Hepatocyte (in vitro differentiated cells): ENCODE measurements around the gene SOCS3. TPM values are rescaled to one million over a fixed set of nuclear protein-coding genes. Genes with fewer than 3 reads are reported as not detected.
A peak's percentile ranks its signal among the peaks of the same experiment; 100 is the strongest.

Experiments used
- DNase-seq: peaks from one replicate; pipeline ENCODE4 v3.0.0-alpha.2; 2016; ENCODE audit warnings: low spot score
- H2AFZ ChIP-seq: fragments of 200-600 bp; sonication (generic); 2 replicates; pipeline ENCODE4 v1.6.0; 2016; ENCODE audit warnings: antibody characterized with exemption, mild to moderate bottlenecking
- H3K27ac ChIP-seq: fragments of 200-600 bp; sonication (generic); 2 replicates; pipeline ENCODE4 v1.5.1; 2016; ENCODE audit warnings: mild to moderate bottlenecking
- H3K27me3 ChIP-seq: fragments of 200-600 bp; sonication (generic); 2 replicates; pipeline ENCODE4 v1.6.1; 2016
- H3K36me3 ChIP-seq: fragments of 200-600 bp; sonication (generic); replicated peaks from 2 replicates; pipeline ENCODE4 v1.5.1; 2016; ENCODE audit warnings: low read depth; ENCODE audit not compliant: insufficient read depth
- H3K4me1 ChIP-seq: fragments of 200-600 bp; sonication (generic); 2 replicates; pipeline ENCODE4 v1.5.1; 2016; ENCODE audit warnings: mild to moderate bottlenecking, moderate library complexity; ENCODE audit not compliant: insufficient read depth
- H3K4me2 ChIP-seq: fragments of 200-600 bp; sonication (generic); 2 replicates; pipeline ENCODE4 v1.6.0; 2016
- H3K4me3 ChIP-seq: fragments of 200-600 bp; sonication (generic); 2 replicates; pipeline ENCODE4 v1.5.1; 2016; ENCODE audit warnings: mild to moderate bottlenecking
- H3K79me2 ChIP-seq: fragments of 200-600 bp; sonication (generic); 2 replicates; pipeline ENCODE4 v1.6.0; 2017; ENCODE audit warnings: mild to moderate bottlenecking
- H3K9me2 ChIP-seq: fragments of 200-600 bp; sonication (generic); replicated peaks from 2 replicates; pipeline ENCODE4 v1.6.0; 2017; ENCODE audit warnings: mild to moderate bottlenecking; ENCODE audit not compliant: insufficient read depth
- H3K9me3 ChIP-seq: fragments of 200-600 bp; sonication (generic); 2 replicates; pipeline ENCODE4 v1.5.1; 2016; ENCODE audit warnings: low read depth, mild to moderate bottlenecking
- H4K20me1 ChIP-seq: fragments of 200-600 bp; sonication (generic); 2 replicates; pipeline ENCODE4 v1.6.0; 2016; ENCODE audit warnings: mild to moderate bottlenecking; ENCODE audit not compliant: insufficient read depth, poor library complexity, severe bottlenecking
- EZH2 ChIP-seq: fragments of 200-600 bp; sonication (generic); IDR thresholded peaks from 2 replicates; pipeline ENCODE4 v1.6.1; 2016; ENCODE audit warnings: antibody characterized with exemption, mild to moderate bottlenecking, borderline replicate concordance
- EZH2phosphoT487 ChIP-seq: fragments of 200-600 bp; sonication (generic); IDR thresholded peaks from one replicate; pipeline ENCODE4 v1.6.1; 2018; ENCODE audit warnings: antibody characterized with exemption, mild to moderate bottlenecking, low read depth, moderate library complexity; ENCODE audit not compliant: unreplicated experiment, severe bottlenecking
- WGBS: methylation state at CpG from one replicate; pipeline ENCODE4 v1.1.6; 2016; ENCODE audit warnings: low lambda C conversion rate; ENCODE audit errors: missing lambda C conversion rate; 5-methylcytosine and 5-hydroxymethylcytosine counted together
- polyA plus RNA-seq: library from polyadenylated mRNA; unstranded; fragments of >200 nt; fragmentation: Nextera tagmentation; extraction: Ambion mirVana; gene quantifications from 2 replicates; pipeline ENCODE4 v1.2.1, GENCODE V29; 2016
- total RNA-seq: library from RNA; depleted of rRNA; stranded (reverse); fragments of >200 nt; gene quantifications from 2 replicates; pipeline ENCODE4 v1.2.3, GENCODE V29; 2014
- TF ChIP-seq, protein P1 (sequence below): fragments of 200-600 bp; sonication (generic); IDR thresholded peaks from 2 replicates; pipeline ENCODE4 v1.5.1; 2016; ENCODE audit warnings: antibody characterized with exemption, mild to moderate bottlenecking; ENCODE audit not compliant: poor library complexity

The SOCS3 gene
- total and polyA plus RNA-seq, 2 experiments from 2014 or later, result 172 to 181 TPM

DNA sequence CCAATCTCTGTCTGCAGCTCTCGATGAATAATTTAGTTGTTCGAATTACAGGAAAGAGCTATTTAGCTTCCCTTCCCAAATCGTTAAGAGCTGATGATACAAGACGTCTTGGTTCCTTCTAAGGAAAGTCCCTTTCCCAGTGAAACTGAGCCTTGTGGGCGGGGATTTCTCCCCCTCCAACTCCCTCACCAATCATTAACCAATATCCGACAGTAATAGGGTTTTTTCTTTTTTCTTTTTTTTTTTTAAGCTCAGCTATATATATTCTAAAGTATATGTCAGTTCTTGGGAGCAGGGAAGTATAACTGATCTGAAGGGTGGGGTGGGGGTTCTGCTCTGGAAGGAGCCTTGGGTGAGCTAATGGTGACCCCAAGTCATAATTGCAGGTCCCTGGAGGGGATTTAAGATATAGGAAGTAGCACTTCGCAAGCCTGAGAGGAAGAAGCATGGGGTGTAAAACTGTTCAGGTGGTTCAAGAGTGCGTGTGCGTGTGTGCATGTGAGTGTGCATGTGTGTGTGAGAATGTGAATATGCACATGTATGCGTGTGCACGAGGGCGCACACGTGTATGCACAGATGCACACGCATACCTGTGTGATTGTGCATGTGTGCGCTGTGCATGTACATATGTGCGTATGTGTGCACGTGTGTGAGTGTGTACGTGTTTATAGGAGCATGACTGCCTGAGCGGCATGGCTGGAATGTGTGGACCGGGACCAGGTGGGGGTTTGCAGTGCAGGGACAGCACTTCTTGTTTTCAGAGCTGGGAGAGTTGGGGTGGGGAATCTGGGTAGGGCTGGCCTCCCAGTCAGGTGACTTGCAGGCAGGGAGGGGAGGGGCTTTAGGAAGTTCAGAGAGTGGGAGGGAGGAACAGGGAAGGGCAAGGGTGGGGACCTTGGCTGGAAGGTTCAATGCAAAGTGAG, 42.7 kb downstream of the SOCS3 start:
- Histone ChIP-seq H3K4me3 (no peak overlapping the region), H3K4me2 (peak overlapping the region; percentile 92)

DNA sequence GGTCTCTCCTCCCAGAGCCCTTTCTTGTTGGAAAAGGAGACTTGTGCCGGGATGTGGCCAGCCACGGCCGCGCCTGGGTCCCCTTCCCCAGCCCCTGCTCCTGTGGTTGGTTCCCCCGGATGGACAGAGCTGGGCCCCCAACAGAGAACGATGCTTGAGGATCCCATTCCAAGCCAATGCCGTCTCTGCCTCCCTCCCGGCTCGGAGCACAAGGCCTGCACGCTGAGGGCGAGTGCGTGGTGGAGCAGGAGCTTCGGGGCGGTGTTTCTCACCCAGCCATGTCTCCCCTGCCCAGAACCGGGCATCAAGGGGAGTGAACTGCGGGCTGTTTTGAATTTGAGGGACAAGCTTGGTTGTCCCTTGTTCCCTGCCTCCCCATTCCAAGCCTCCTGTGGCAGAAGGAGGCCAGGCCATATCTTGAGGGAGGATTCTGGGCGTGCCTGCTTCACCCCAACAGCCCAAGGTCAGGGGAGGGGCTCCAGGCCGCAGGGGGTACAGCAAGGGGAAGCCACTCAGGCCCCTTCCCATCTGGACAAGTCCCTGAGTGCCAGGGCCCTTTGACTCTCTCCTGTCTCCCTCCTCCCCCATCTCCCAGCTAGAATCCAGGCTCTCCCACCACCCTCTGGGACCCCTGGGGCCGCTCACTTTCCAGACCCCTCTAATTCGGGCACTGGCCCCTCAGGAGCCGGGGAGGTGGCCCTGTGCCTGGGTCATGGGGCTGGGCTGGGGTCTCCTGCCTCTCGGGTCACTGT, 43.6 kb downstream of the SOCS3 start:
- Histone ChIP-seq H2AFZ (peak overlapping the region; percentile 57), H3K4me2 (peak overlapping the region; percentile 92), H4K20me1 (no peaks in the 10 kb centered on the region), H3K27ac (peak overlapping the region; percentile 98), H3K4me1 (peaks cover 36% of the 10 kb centered on the region), H3K27me3 (no peaks in the 10 kb centered on the region), H3K79me2 (no peaks in the 10 kb centered on the region), H3K9me3 (no peaks in the 10 kb centered on the region), H3K9me2 (no peaks in the 10 kb centered on the region), H3K4me3 (no peak overlapping the region), H3K36me3 (no peaks in the 10 kb centered on the region)
- no peak for TF ChIP-seq EZH2
- DNase-seq, result no peak
- 56% methylated on average over 22 of the region's 22 CpGs for WGBS

More for the DNA sequence above, 42.7 kb downstream of the SOCS3 start:
- TF ChIP-seq, protein P1, sequence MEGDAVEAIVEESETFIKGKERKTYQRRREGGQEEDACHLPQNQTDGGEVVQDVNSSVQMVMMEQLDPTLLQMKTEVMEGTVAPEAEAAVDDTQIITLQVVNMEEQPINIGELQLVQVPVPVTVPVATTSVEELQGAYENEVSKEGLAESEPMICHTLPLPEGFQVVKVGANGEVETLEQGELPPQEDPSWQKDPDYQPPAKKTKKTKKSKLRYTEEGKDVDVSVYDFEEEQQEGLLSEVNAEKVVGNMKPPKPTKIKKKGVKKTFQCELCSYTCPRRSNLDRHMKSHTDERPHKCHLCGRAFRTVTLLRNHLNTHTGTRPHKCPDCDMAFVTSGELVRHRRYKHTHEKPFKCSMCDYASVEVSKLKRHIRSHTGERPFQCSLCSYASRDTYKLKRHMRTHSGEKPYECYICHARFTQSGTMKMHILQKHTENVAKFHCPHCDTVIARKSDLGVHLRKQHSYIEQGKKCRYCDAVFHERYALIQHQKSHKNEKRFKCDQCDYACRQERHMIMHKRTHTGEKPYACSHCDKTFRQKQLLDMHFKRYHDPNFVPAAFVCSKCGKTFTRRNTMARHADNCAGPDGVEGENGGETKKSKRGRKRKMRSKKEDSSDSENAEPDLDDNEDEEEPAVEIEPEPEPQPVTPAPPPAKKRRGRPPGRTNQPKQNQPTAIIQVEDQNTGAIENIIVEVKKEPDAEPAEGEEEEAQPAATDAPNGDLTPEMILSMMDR, result no peak
- TF ChIP-seq EZH2, result no peak
- no peak for TF ChIP-seq EZH2phosphoT487
- H3K27me3 ChIP-seq, result no peaks in the 10 kb centered on the region
- H4K20me1 ChIP-seq, result no peaks in the 10 kb centered on the region
- peak; percentile 84 for DNase-seq
- H3K36me3 ChIP-seq, result no peaks in the 10 kb centered on the region
- H3K4me1 ChIP-seq, result peaks cover 36% of the 10 kb centered on the region
- 45% methylated on average over 20 of the region's 20 CpGs for WGBS
- peak overlapping the region; percentile 98 for H3K27ac ChIP-seq
- H3K9me2 ChIP-seq, result no peaks in the 10 kb centered on the region
- no peak overlapping the region for H2AFZ ChIP-seq
- no peaks in the 10 kb centered on the region for H3K9me3 ChIP-seq
- H3K79me2 ChIP-seq, result no peaks in the 10 kb centered on the region

DNA sequence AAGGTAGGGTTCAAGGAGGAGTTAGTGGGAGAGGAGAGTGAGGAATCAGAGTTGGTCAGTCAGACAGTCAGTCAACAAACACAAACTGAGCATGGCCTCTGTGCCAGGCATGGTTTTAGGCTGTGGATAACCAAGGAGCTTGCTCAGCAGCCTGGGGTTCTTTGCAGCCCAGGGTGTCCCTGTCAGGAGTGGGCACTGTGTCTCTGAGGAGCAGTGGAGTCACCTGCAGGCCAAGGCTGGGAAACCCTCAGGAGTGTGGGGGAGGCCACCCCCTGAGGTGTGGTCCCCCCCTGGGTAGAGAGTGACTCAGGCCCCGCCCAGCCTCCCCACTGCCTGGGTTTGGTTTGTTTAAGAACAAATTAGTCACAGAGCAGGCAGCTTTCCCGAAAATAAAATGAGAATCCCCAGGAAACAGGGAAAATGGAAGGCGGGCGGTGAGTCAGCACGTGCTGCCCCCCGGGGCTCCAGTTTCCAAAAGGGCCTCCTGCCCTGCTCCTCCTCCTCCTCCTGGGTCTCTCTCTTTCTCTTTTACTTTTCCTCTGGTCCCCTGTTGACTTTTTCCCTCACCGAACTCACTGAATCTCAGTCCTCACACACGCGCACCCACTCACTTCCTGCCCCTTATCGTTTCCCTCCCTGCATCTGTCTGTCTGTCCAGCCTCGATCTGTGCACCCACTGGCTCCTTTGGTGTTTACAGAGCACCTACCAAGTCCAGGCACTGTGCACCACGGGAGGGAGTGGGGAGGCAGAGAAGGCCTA, 44.3 kb downstream of the SOCS3 start:
- peak overlapping the region; percentile 57 for H2AFZ ChIP-seq
- H3K36me3 ChIP-seq, result no peaks in the 10 kb centered on the region
- peaks cover 36% of the 10 kb centered on the region for H3K4me1 ChIP-seq
- H3K4me3 ChIP-seq, result no peak overlapping the region
- H3K27me3 ChIP-seq, result no peaks in the 10 kb centered on the region
- no peaks in the 10 kb centered on the region for H3K9me2 ChIP-seq
- no peaks in the 10 kb centered on the region for H3K79me2 ChIP-seq
- TF ChIP-seq, protein P1, result no peak
- no peak for TF ChIP-seq EZH2
- TF ChIP-seq EZH2phosphoT487, result no peak
- H4K20me1 ChIP-seq, result no peaks in the 10 kb centered on the region
- no peaks in the 10 kb centered on the region for H3K9me3 ChIP-seq
- 20% methylated on average over 12 of the region's 12 CpGs for WGBS
- DNase-seq, result peak; percentile 91
- peak overlapping the region; percentile 92 for H3K4me2 ChIP-seq
- peak overlapping the region; percentile 98 for H3K27ac ChIP-seq
